ENCODE data around the gene DENND5B.
"Not testable (repeated sequence)": the region's sequence is repeated elsewhere in the genome, so short reads cannot be mapped to it uniquely, and the experiment has no call there.

DENND5B gene

DNA sequence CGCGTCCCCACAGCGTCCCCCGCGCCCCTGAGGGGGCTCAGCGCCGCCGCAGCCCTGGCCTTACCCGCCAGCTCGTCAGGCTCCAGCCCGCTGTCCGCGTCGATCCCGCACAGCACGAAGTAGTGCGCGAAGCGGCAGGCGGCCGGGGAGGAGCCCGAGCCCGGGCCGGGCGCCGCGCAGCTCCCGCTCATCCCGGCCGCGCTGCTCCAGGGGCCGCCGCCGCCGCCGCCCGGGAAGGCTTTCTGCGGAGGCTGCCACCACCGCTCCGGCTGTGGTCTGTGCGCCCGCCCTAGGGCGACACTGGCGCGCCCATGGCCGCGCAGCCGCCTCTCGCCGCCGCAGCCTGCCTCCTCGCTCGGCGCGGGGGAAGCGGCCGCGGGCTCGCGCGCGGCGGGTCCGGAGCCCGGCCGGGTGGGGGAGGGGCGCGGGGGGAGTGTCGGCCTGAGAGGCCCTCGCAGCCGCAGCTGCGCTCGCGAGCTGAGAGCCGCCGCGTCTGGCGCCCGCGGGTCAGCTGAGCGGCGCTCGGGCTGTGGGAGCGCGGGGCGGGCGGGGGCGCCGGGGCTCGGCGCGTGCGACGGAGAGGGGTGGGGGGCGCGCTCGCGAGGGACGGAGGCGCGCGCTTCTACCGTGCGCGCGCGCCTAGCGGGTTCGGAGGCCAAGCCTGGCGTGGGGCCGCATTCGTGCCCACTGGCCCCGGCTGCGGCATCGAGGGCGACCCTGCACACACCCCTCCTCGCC lies at the start of gene DENND5B:
DENND5B (minus strand) TSS at position 495 of the 738 bp plus-strand sequence; CDS start at position 191, 304 bp downstream.
- peak; percentile 34 for DNase-seq

- DNase-seq = no peak
Observed at GRCh38 chr12:31634620-31635019, 43.7 kb upstream of the DENND5B start.

DNA sequence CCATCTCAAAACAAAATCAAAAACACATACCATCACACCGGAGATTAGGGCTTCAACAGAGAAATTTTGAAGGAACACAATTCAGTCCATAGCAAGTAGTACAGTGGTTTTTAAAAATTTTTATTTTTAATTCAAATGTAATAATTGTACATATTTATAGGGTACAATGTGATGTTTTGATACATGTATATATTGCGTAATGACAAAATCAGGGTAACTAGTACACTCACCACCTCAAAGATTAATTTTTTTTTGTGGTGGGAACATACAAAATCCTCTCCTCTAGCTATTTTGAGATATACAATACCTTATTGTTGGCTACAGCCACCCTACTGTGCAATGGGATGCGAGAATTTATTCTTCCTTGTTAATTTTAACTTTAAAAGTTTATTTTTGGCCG lies 42.5 kb upstream of the DENND5B start:
- DNase-seq = no peak

DNA sequence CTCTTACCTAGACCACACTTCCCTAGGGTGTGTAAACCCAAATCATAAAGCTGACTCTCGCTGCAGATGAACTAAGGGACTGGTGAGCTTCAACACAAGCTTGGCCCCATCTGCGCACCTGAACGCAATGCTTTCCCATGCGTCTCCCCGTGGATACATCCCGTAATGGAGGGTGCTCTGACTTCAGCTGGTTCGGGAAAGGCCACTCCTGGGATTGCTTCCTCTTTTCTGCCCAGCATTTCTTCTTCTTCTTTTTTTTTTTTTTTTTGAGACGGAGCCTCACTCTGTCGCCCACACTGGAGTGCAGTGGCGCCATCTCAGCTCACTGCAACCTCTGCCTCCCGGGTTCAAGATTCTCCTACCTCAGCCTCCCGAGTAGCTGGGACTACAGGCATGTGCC lies 40.9 kb upstream of the DENND5B start:
- no peak for DNase-seq

- DNase-seq = no peak
Observed at GRCh38 chr12:31631023-31631724, 40.2 kb upstream of the DENND5B start.

- no peak for DNase-seq
Observed at GRCh38 chr12:31629756-31630732, 39.1 kb upstream of the DENND5B start.

DNA sequence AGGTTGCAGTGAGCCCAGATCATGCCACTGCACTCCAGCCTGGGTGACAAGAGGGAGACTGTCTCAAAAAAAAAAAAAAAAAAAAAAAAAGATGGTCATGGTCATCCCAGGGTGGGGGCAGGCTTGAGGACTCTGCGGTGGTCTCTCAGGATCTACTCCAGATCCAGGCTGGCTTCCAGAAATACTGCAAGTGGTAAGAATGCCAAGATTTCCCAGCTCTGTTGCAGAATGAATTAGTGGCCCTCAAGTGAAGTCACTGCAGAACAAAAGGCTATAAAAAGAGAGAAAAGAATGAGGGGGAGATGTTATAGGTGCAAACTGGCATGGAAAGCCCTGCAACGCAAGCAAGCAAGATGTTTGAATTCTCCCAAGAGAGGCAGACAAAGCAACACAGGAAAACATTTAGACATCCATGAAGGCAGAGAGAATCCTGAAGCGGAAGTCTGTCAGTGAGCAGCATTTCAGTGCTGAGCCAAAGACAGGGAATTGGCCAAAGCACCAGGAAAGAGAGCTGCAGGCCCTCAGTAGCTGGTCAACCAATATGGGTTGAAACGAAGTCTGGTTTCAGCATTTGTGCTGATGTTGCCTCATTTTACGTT lies 36.6 kb upstream of the DENND5B start:
- DNase-seq = no peak

DNA sequence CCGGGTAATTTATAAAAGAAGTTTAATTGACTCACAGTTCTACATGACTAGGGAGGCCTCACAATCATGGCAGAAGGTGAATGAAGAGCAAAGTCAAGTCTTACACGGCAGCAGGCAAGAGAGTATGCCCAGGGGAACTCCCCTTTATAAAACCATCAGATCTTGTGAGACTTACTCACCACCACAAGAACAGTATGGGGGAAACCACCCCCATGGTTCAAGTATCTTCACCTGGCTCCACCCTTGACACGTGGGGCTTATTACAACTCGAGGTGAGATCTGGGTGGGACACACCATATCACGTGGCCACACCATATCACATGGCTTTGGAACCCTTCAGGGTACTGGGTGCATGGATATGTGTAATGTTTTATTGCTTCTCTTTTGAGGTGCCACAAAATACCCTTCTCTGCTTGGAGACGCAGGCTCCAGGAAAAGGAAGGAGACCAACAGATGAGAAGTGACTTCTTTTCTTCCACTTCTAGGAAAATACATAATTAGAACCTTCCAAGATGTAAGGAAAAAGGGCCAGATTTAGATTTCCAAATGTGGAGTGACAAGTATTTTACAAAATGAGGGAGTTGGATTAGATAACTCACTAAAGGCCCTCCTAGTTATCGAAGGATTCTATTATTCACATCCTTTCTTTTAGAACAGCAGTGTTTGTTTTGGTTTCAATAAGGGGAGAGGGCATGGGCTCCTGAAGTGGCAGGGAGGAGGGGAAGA lies 35.5 kb upstream of the DENND5B start:
- DNase-seq = no peak

GRCh38 chr12:31622038-31622437 lies 31.1 kb upstream of the DENND5B start:
- no peak for DNase-seq

DNA sequence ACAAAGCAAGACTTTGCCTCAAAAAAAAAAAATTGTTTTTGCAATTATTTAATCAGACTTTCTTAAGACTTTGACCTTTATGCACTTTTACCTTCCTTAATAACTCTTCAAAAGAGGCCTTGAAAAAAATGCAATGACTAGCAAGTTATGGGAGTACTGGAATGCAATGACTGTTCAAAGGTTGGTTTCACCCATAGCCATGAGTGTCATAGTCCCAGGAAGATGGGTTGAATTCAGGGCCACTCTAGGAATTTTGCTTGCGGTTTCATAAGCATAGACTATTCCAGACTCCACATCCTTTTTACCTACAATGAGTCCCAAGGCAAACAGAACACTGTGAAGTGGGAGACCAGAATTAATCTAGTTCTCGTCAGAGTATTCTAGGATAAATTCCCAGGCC lies 29.4 kb upstream of the DENND5B start:
- DNase-seq = no peak

DNA sequence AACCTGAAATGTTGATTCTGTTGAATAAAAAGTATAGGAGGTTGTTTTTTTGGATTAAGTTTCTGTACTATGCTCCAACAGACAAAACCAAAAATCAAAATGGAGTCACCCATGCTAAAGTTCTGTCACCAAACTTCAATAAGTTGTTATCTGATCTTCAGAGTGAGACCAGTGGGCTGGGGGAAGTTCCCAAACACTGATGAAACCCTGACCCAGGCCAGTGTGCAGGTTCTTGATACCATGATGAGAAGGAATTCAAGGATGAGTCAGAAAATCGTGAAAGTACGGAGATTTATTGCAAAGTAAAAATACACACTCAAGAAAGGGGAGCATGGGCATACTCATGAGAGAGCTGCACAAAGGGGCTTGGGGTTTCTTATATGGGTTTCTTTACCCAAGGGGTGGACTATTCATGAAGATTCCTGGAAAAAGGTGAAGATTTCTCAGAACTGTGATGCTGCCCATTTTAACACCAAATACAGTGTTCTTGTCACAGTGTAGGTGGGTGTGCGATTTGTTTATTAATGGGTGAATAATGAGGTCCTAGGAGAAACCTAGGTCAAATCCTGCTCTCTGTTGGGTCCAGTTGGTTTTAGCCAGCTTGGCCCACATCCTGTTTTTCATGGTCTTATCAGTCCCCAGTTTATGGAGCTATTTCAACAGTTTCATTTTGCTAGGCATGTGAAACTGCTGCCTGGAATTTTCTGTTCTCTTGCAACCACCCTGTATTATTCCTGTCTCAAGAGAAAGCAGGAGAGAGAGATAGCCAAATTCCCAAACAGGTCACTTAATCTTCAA lies 27.5 kb upstream of the DENND5B start:
- DNase-seq = no peak

- no peak for DNase-seq
Observed at GRCh38 chr12:31612819-31613218, 21.9 kb upstream of the DENND5B start.

- not testable (repeated sequence) for DNase-seq
Observed at GRCh38 chr12:31608299-31608698, 17.4 kb upstream of the DENND5B start.

GRCh38 chr12:31605531-31605930 lies 14.6 kb upstream of the DENND5B start:
- DNase-seq = no peak

DNA sequence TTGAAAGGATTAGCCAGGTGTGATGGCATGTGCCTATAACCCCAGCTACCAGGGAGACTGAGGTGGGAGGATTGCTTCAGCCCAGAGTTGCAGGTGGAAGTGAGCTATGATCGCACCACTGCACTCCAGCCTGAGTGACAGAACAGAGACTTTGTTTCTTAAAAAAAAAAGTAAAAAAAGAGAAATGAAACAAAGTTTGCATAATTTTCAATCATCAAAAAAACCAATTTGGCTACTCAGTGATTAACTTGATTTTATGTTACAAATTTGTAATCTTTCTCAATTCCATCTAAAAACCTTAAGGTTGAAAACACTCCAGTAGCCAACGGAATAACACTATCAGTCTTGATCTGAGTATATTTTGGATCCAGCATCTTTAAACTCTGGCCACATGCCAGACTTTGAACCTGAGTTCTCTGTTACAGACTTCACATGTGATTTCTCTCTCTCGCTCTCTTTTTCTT lies 12.6 kb upstream of the DENND5B start:
- DNase-seq = no peak

DNA sequence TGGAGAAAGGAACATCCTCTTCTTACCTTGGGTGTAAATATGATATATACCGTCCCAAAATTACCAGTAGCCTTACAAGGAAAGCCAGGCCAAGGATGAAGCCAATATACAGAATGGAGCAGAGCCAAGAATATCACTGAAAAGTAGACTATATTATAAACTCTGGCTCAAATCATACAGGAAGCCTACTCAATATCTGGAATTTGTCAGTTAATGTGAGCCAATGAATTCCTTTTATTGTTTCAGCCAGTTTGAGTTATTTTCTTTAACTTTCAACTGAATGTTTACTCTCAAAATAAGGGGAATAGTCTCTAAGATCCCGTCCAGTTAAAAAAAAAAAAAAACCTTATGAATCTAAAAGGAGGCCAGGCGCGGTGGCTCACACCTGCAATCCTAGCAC lies 9.8 kb upstream of the DENND5B start:
- no peak for DNase-seq

GRCh38 chr12:31600252-31600651 lies 9.3 kb upstream of the DENND5B start:
- DNase-seq = no peak

DNA sequence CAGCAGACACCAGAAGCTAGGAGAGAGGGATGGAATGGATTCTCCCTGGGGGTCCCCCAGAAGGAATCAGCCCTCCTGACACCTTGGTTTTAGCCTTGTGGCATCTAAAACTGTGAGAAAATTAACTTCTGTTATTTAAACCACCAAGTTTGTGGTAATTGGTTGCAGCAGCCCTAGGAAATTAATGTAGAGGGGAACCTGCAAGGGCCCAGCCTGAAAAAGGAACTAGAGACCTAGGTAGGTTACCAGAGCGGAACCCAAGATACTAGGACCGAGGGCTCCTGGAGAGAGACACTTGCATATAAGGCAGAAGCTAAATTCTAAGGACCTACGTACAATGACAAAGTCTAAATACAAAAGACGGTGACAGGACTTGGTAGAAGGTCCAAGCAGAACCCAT lies 8.1 kb upstream of the DENND5B start:
- no peak for DNase-seq

- DNase-seq = no peak
Observed at GRCh38 chr12:31597066-31597465, 6.1 kb upstream of the DENND5B start.

DNA sequence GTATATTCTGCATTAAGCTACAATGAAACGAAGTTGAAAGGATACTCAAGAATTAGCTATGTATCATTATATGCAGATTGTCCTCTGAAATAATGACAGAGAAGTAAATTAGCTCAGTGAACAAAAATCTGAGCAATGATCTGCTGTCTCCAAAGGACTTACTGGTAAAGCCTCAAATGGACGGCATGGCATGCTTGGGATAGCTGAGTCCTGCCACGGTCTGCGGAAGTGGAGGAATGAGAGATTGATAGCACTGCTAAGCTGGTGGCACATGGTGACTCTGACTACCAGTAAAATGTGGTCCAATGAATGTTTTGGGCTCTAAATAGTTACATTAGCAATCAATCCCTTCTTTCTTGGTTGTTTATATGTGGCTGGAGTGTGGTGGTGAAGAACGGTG lies 3.7 kb upstream of the DENND5B start:
- DNase-seq = peak; percentile 45

- peak; percentile 22 for DNase-seq
Observed at GRCh38 chr12:31591380-31591901, 505 bp upstream of the DENND5B start.
